GM12865 (cell line): ENCODE results near the gene WDR27.

Experiments used
- DNase-seq: peaks from one replicate; pipeline ENCODE4 v3.0.0; 2010; ENCODE audit warnings: low read depth
- H3K4me3 ChIP-seq: 2 replicates; pipeline ENCODE4 v1.5.1; 2011; ENCODE audit warnings: mild to moderate bottlenecking, low read depth, low read length, control low read depth
- CTCF ChIP-seq: IDR thresholded peaks from 2 replicates; pipeline ENCODE4 v1.5.1; 2011; ENCODE audit warnings: low read length, control low read depth, low read depth, inconsistent platforms; ENCODE audit not compliant: insufficient read depth; ENCODE audit errors: missing control alignments

The WDR27 gene

GRCh38 chr6:169729961-169730360 lies 28.1 kb upstream of the WDR27 start:
- no peak for TF ChIP-seq CTCF
- H3K4me3 ChIP-seq: no peak overlapping the region
- DNase-seq: no peak

DNA sequence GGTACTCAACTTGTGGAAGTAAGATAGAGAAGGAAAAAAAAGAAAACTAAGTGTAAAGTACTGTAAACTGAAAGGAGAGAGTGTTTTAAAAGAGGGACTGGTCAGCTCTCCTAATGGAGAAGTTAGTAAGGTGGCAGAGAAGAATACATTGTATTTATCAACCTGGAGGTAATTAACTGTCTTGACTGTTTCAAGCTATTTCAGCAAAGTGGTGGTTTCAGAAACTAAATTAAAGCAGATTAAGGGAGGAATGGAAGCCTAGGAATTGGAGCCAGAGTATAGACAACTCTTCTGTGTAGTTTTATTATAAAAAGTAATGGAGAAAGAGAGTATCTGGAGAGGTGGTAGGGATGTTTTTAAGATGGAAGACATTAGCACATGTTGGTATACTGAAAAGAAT lies 25.1 kb upstream of the WDR27 start:
- H3K4me3 ChIP-seq: no peak overlapping the region
- TF ChIP-seq CTCF: no peak
- DNase-seq: no peak

DNA sequence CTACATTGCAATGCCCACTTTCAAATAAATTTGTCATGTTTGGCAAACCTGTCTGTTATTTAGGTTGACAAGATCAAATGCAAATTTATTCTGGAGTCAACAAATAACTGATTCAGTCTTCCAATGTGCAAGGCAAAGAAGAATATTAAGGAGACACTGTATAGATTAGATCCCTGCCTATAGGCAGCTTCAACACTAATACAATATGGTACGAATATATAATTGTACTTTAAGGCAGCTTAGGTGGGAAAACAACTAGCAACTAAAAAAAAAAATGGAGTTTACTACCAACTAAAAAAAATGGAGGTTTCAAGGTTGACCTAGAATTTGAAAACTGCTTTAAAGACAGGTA lies 24.2 kb upstream of the WDR27 start:
- no peak for DNase-seq
- no peak for TF ChIP-seq CTCF
- H3K4me3 ChIP-seq: no peak overlapping the region

DNA sequence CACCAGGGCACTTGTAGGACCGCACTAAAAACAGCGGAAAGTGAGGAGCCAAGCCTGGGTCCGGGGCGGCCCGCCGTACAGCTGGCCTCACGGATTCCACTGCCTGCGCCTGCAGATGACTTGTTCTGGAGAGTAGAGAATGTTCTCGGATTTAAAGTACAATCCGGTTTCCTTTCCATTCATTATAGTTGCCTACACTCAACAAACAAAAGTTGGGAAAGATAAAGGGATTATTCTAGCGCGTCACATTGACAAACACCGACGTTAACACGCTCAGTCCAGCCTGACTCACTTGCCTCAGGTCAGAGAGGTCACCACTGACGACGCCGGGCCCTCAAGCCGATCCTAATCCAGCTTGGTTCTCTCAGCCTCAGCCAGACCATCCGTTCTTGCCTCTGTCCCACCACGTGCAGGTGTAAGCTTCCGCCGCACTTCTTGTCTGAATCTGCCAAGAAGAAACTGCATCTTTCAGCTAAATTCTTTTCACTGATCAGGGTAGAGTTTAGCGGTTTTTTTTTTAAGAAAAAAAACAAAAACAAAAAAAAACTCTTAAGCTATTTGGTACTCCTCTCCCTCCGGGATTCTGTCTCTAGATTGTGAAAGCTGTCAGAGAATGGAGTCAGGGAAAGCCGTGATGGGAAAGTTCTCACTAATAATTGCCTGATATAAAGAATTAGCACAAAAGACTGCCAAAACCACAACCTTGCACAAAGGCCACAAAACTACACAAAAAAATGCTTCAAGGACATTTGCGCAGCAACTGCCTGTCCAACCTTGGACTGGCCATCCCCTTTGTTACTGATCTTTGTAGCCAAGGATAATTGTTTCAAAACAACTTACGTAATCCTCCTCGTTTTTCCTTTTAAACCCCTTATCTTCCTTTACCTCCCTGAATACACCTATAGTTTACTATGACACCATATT lies 23.6 kb upstream of the WDR27 start:
- peak; percentile 11 for DNase-seq
- peak overlapping the region; percentile 58 for H3K4me3 ChIP-seq
- no peak for TF ChIP-seq CTCF

DNA sequence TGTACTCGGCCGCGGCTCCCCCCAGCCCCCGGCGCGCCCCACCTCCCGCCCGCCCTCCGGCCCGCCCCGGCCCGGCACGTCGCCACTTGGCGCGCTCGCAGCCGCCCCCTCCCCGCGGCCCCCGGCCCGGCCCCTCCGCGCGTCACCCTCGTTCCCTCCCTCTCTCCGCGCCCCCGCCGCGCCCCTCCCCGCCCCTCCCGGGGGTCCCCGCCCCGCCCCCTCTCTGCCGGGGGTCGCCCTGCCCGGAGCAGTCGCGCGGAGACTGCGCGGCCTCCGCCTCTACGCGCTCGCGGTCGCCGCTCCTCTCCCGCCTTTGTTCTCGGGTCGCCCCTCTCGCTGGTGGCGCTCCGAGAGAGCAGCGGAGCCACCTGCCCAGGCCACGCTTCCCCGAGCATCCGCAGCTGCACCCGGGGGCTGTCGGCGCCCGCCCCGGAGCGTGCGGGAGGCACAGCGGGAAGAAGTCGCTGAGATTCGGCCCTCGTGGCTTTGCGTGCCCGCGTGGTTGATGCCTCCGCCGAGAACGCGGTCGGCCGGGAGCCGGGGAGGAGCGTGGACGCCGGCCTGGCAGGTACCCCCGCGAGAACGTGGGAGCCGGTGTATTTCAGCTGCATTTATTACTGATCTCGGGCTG lies 22.8 kb upstream of the WDR27 start, which contains the start of gene PHF10:
TSS of gene PHF10 (minus strand) at position 7 of the 631 bp plus-strand sequence. CDS start 569 bp downstream, outside the sequence.
- DNase-seq: peak; percentile 71
- peak within 1 kb of the TSS; percentile 80 for H3K4me3 ChIP-seq
- TF ChIP-seq CTCF: no peak

GRCh38 chr6:169723991-169724493 lies 22.2 kb upstream of the WDR27 start:
- no peak overlapping the region; the same call in 1 of the 2 replicates for H3K4me3 ChIP-seq
- no peak for TF ChIP-seq CTCF
- DNase-seq: peak; percentile 51
